H1 (cell line): ENCODE measurements around the gene ZC3H18. TPM values are rescaled to one million over a fixed set of nuclear protein-coding genes. Genes with fewer than 3 reads are reported as not detected.

Experiments used
- CTCF ChIA-PET: fragments of 300-600 bp; sonication (Branson Sonifier 250); formaldehyde crosslinking; loops from one replicate; lab custom pipeline; 2021; ENCODE audit not compliant: partially characterized antibody; lab: Charles Lee
- POLR2A ChIA-PET: fragments of 300-600 bp; sonication (Branson Sonifier 250); formaldehyde crosslinking; loops from one replicate; lab custom pipeline; 2021; ENCODE audit warnings: inconsistent platforms; ENCODE audit not compliant: partially characterized antibody; lab: Charles Lee
- DNase-seq, 2 experiments: peaks; one replicate each; pipeline versions ENCODE4 v3.0.0 to v3.0.0-alpha.2; 2010 to 2022; ENCODE audit warnings: low spot score in 2 of 2, low read depth in 1 of 2, mixed read lengths in 1 of 2
- FAIRE-seq: peaks from 2 replicates; lab custom pipeline; 2011; peaks lifted over from hg19 to GRCh38; lab: Jason Lieb, UNC
- H2AFZ ChIP-seq: 2 replicates; pipeline ENCODE4 v1.8.1; 2012; ENCODE audit warnings: low read length, inconsistent platforms
- H2AK5ac ChIP-seq: 2 replicates; pipeline ENCODE4 v1.6.1; 2013; ENCODE audit warnings: low read depth, low read length
- H2BK120ac ChIP-seq: replicated peaks from 2 replicates; pipeline ENCODE3; 2013; ENCODE audit warnings: low read depth, low read length, inconsistent platforms
- H2BK12ac ChIP-seq: 2 replicates; pipeline ENCODE4 v1.6.1; 2013; ENCODE audit warnings: low read depth, low read length
- H2BK15ac ChIP-seq: 2 replicates; pipeline ENCODE4 v1.6.1; 2013; ENCODE audit warnings: low read length
- H2BK20ac ChIP-seq: 2 replicates; pipeline ENCODE4 v1.6.1; 2013; ENCODE audit warnings: low read length
- H2BK5ac ChIP-seq: 2 replicates; pipeline ENCODE4 v1.6.1; 2013; ENCODE audit warnings: low read depth, low read length
- H3K14ac ChIP-seq: 2 replicates; pipeline ENCODE4 v1.6.1; 2013; ENCODE audit warnings: inconsistent platforms; ENCODE audit not compliant: insufficient read length
- H3K18ac ChIP-seq: 2 replicates; pipeline ENCODE4 v1.6.1; 2013; ENCODE audit warnings: low read length; ENCODE audit errors: extremely low read depth
- H3K23ac ChIP-seq: 2 replicates; pipeline ENCODE4 v1.6.1; 2013; ENCODE audit warnings: inconsistent platforms; ENCODE audit not compliant: insufficient read length
- H3K23me2 ChIP-seq: 2 replicates; pipeline ENCODE4 v1.6.1; 2013; ENCODE audit warnings: low read depth, low read length
- H3K27ac ChIP-seq: 2 replicates; pipeline ENCODE4 v1.6.1; 2011; ENCODE audit warnings: low read depth, low read length, inconsistent platforms
- H3K27me3 ChIP-seq, 4 experiments: replicated peaks in 1 of 4; 1 replicate in 1 of 4; 2 replicates in 3 of 4; pipeline versions ENCODE4 v1.6.1 to v1.8.1; 2011 to 2013; ENCODE audit warnings: low read length in 3 of 4, mild to moderate bottlenecking in 3 of 4, inconsistent platforms in 2 of 4, mixed read lengths in 2 of 4, moderate library complexity in 1 of 4; ENCODE audit not compliant: control insufficient read depth in 3 of 4, insufficient read depth in 3 of 4; ENCODE audit errors: extremely low read depth in 1 of 4
- H3K36me3 ChIP-seq, 4 experiments: 2 replicates each; pipeline versions ENCODE4 v1.6.1 to v1.8.1; 2011 to 2013; ENCODE audit warnings: mild to moderate bottlenecking in 4 of 4, low read length in 3 of 4, moderate library complexity in 2 of 4, control low read depth in 1 of 4, inconsistent platforms in 1 of 4; ENCODE audit not compliant: insufficient read depth in 4 of 4, control insufficient read depth in 2 of 4
- H3K4ac ChIP-seq: replicated peaks from 2 replicates; pipeline ENCODE3; 2013; ENCODE audit warnings: low read length, low read depth, mixed read lengths, inconsistent platforms; ENCODE audit not compliant: insufficient read length
- H3K4me1 ChIP-seq, 4 experiments: replicated peaks in 1 of 4; 1 replicate in 1 of 4; 2 replicates in 3 of 4; pipeline versions ENCODE4 v1.6.1 to v1.8.1; 2011 to 2013; ENCODE audit warnings: low read length in 3 of 4, inconsistent platforms in 2 of 4, mixed read lengths in 1 of 4; ENCODE audit not compliant: insufficient read depth in 4 of 4, control insufficient read depth in 3 of 4
- H3K4me2 ChIP-seq, 2 experiments: 2 replicates each; pipeline versions ENCODE4 v1.6.1 to v1.8.1; 2011 to 2013; ENCODE audit warnings: low read depth in 2 of 2, low read length in 2 of 2, control low read depth in 1 of 2, inconsistent platforms in 1 of 2, mild to moderate bottlenecking in 1 of 2; ENCODE audit not compliant: insufficient read depth in 1 of 2
- H3K4me3 ChIP-seq, 4 experiments: fragments of 200-600, 300-600 bp in 1 of 4; sonication (generic), shearing (Covaris generic), sonication (Bioruptor Twin) in 1 of 4; 2 replicates each; pipeline versions ENCODE4 v1.5.1 to v1.8.1; 2011 to 2016; ENCODE audit warnings: low read length in 4 of 4, low read depth in 3 of 4, control low read depth in 2 of 4, inconsistent platforms in 2 of 4, mild to moderate bottlenecking in 2 of 4, mixed read lengths in 1 of 4, moderate library complexity in 1 of 4; ENCODE audit not compliant: insufficient read depth in 2 of 4; ENCODE audit errors: extremely low read depth in 1 of 4
- H3K56ac ChIP-seq: replicated peaks from 2 replicates; pipeline ENCODE3; 2013; ENCODE audit warnings: low read depth, mild to moderate bottlenecking, mixed read lengths, low read length, inconsistent platforms; ENCODE audit not compliant: insufficient read length
- H3K79me1 ChIP-seq: 2 replicates; pipeline ENCODE4 v1.6.1; 2013; ENCODE audit warnings: low read depth, low read length, control low read depth
- H3K79me2 ChIP-seq, 2 experiments: 2 replicates each; pipeline versions ENCODE4 v1.6.1 to v1.8.1; 2012 to 2013; ENCODE audit warnings: low read length in 2 of 2, mild to moderate bottlenecking in 2 of 2, inconsistent platforms in 1 of 2; ENCODE audit not compliant: insufficient read depth in 2 of 2, control insufficient read depth in 1 of 2
- H3K9ac ChIP-seq, 4 experiments: replicated peaks in 1 of 4; 1 replicate in 1 of 4; 2 replicates in 3 of 4; pipeline versions ENCODE4 v1.6.1 to v1.8.1; 2011 to 2013; ENCODE audit warnings: low read depth in 3 of 4, low read length in 3 of 4, control low read depth in 2 of 4, mild to moderate bottlenecking in 2 of 4, moderate library complexity in 2 of 4, inconsistent platforms in 1 of 4; ENCODE audit errors: extremely low read depth in 1 of 4
- H3K9me3 ChIP-seq, 2 experiments: 2 replicates each; pipeline versions ENCODE4 v1.6.1 to v1.8.1; 2012 to 2013; ENCODE audit warnings: mild to moderate bottlenecking in 2 of 2, moderate library complexity in 2 of 2, control low read depth in 1 of 2, inconsistent platforms in 1 of 2, low read depth in 1 of 2, low read length in 1 of 2, mixed read lengths in 1 of 2; ENCODE audit not compliant: insufficient read depth in 2 of 2
- H4K20me1 ChIP-seq, 2 experiments: replicated peaks in 1 of 2; 2 replicates each; pipeline versions ENCODE3 to v1.8.1; 2011 to 2013; ENCODE audit warnings: inconsistent platforms in 2 of 2, low read length in 2 of 2, mild to moderate bottlenecking in 1 of 2; ENCODE audit not compliant: insufficient read depth in 2 of 2, control insufficient read depth in 1 of 2
- H4K5ac ChIP-seq: 2 replicates; pipeline ENCODE4 v1.6.1; 2013; ENCODE audit warnings: low read length, low read depth, mixed read lengths, inconsistent platforms; ENCODE audit not compliant: insufficient read length
- H4K8ac ChIP-seq: 2 replicates; pipeline ENCODE4 v1.8.0; 2013; ENCODE audit warnings: mild to moderate bottlenecking, moderate library complexity, low read length, inconsistent platforms; ENCODE audit not compliant: insufficient read depth; ENCODE audit errors: extremely low read depth
- H4K91ac ChIP-seq: replicated peaks from 2 replicates; pipeline ENCODE3; 2013; ENCODE audit warnings: low read length, mixed read lengths, inconsistent platforms; ENCODE audit not compliant: insufficient read length
- BACH1 ChIP-seq: IDR thresholded peaks from 2 replicates; pipeline ENCODE4 v1.6.1; 2012; ENCODE audit warnings: low read length, improper control_type of control experiment
- EGR1 ChIP-seq: IDR thresholded peaks from 2 replicates; pipeline ENCODE4 v1.6.1; 2011; ENCODE audit warnings: low read depth, low read length, borderline replicate concordance
- EP300 ChIP-seq, 2 experiments: IDR thresholded peaks; 1 replicate in 1 of 2; 2 replicates in 1 of 2; pipeline ENCODE4 v1.6.1; 2011 to 2012; ENCODE audit warnings: low read depth in 2 of 2, low read length in 2 of 2, mild to moderate bottlenecking in 2 of 2, borderline replicate concordance in 1 of 2, inconsistent platforms in 1 of 2, moderate library complexity in 1 of 2
- EZH2 ChIP-seq: fragments of 200-600 bp; sonication (generic); IDR thresholded peaks from 2 replicates; pipeline ENCODE4 v1.7.1; 2012; ENCODE audit warnings: low read depth, mild to moderate bottlenecking, moderate library complexity, low read length, inconsistent platforms; ENCODE audit not compliant: severe bottlenecking
- HDAC2 ChIP-seq, 2 experiments: fragments of 300-600 bp in 1 of 2; sonication (generic) in 1 of 2; IDR thresholded peaks; 2 replicates each; pipeline ENCODE4 v1.6.1; 2011 to 2012; ENCODE audit warnings: low read depth in 2 of 2, low read length in 2 of 2, mild to moderate bottlenecking in 2 of 2, moderate library complexity in 2 of 2, borderline replicate concordance in 1 of 2, inconsistent platforms in 1 of 2
- KDM4A ChIP-seq: IDR thresholded peaks from one replicate; pipeline ENCODE4 v1.7.1; 2012; ENCODE audit warnings: low read depth, mild to moderate bottlenecking, moderate library complexity, low read length, inconsistent platforms; ENCODE audit not compliant: severe bottlenecking
- NRF1 ChIP-seq: IDR thresholded peaks from 2 replicates; pipeline ENCODE4 v1.6.1; 2011; ENCODE audit warnings: mild to moderate bottlenecking, low read depth, low read length, improper control_type of control experiment
- PHF8 ChIP-seq: fragments of 200-600 bp; sonication (generic); conservative IDR thresholded peaks from 2 replicates; pipeline ENCODE4 v1.7.1; 2012; ENCODE audit warnings: low read depth, mild to moderate bottlenecking, inconsistent platforms, low read length, moderate library complexity
- RFX5 ChIP-seq: IDR thresholded peaks from 2 replicates; pipeline ENCODE4 v1.6.1; 2011; ENCODE audit warnings: low read depth, low read length, improper control_type of control experiment, borderline replicate concordance
- SIRT6 ChIP-seq: IDR thresholded peaks from one replicate; pipeline ENCODE4 v1.7.1; 2012; ENCODE audit warnings: low read length, inconsistent platforms
- SP1 ChIP-seq: IDR thresholded peaks from 2 replicates; pipeline ENCODE4 v1.6.1; 2011; ENCODE audit warnings: low read depth, low read length
- WGBS, 2 experiments: shearing (Covaris generic) in 1 of 2; methylation state at CpG; one replicate each; pipeline versions ENCODE4 v1.1.6 to v1.1.7; 2013 to 2015; ENCODE audit warnings: low lambda C conversion rate in 2 of 2, mixed read lengths in 2 of 2, inconsistent platforms in 1 of 2, low coverage in 1 of 2, missing lambda C conversion rate in 1 of 2; ENCODE audit not compliant: insufficient replicate concordance in 2 of 2, insufficient coverage in 1 of 2, insufficient read length in 1 of 2; ENCODE audit errors: extremely low coverage in 1 of 2, missing lambda C conversion rate in 1 of 2; 5-methylcytosine and 5-hydroxymethylcytosine counted together
- polyA plus RNA-seq, 7 experiments: library from polyadenylated mRNA; depleted of rRNA in 3 of 7; stranded (reverse) in 5 of 7; unstranded in 2 of 7; fragments of >200 nt in 5 of 7; fragments of 200-250 nt in 2 of 7; gene quantifications; 1 replicate in 5 of 7; 2 replicates in 1 of 7; 4 replicates in 1 of 7; pipeline versions ENCODE4 v1.2.1 to v1.2.3, GENCODE V29; 2011 to 2013; ENCODE audit warnings: missing spikeins in 2 of 7, mixed read lengths in 2 of 7
- total RNA-seq: library from RNA; stranded (reverse); fragmentation: NEBNext Ultra II Directional; extraction: Animal tissue kit (Norgen Biotek cat#: 25700); gene quantifications from 2 replicates; pipeline ENCODE4 v1.2.1, GENCODE V29; 2021

The ZC3H18 gene
- total and polyA plus RNA-seq, 2 of the 8 experiments (the other 6 are each of a cell fraction or from before 2014, with no cell fraction given), result 12.1 to 73.2 TPM

- FAIRE-seq (no peak), DNase-seq (no peak)
- WGBS, 2 experiments, result 87% methylated on average over 25 of the region's 47 CpGs; no CpG with 5 or more reads in 1 of the 2 experiments
- H2BK15ac ChIP-seq, result no peak overlapping the region
- no peak overlapping the region for H3K4ac ChIP-seq
- H3K36me3 ChIP-seq, result no peaks in the 10 kb centered on the region
- H3K23ac ChIP-seq, result no peak overlapping the region
- H4K5ac ChIP-seq, result no peak overlapping the region
- peak overlapping the region; percentile 51; the same call in 1 of the 2 replicates for H4K8ac ChIP-seq
- H3K56ac ChIP-seq, result no peak overlapping the region
- H3K14ac ChIP-seq, result no peak overlapping the region
- H3K79me2 ChIP-seq, result no peaks in the 10 kb centered on the region
- H2BK120ac ChIP-seq, result no peak overlapping the region
- no peak overlapping the region for H2BK12ac ChIP-seq
- H2AFZ ChIP-seq, result no peak overlapping the region
- H3K9ac ChIP-seq, result no peak overlapping the region
- H3K27ac ChIP-seq, result no peak overlapping the region
- no peak overlapping the region for H2BK5ac ChIP-seq
- ChIA-PET CTCF (interaction anchor here (2.0 to 4.6 kb wide), 2 partner anchors 35 to 79 kb away, joined by 9 to 21 read pairs; no protein-coding TSS in a partner anchor), POLR2A (interaction anchor here (1.1 kb wide), 1 partner anchor 26 kb away, joined by 3 read pairs; no protein-coding TSS in a partner anchor)
- peaks cover 25% of the 10 kb centered on the region; the same call in 1 of the 2 replicates for H3K23me2 ChIP-seq
- no peaks in the 10 kb centered on the region for H3K9me3 ChIP-seq
- no peak overlapping the region for H3K4me2 ChIP-seq
- H4K20me1 ChIP-seq, result peaks cover 1 to 12% of the 10 kb centered on the region in 2 experiments
- no peaks in the 10 kb centered on the region for H3K27me3 ChIP-seq
- H3K18ac ChIP-seq, result no peak overlapping the region
- no peak overlapping the region for H2BK20ac ChIP-seq
- no peaks in the 10 kb centered on the region for H3K79me1 ChIP-seq
- no peak overlapping the region for H4K91ac ChIP-seq
- H2AK5ac ChIP-seq, result no peak overlapping the region
- peaks cover 0 to 15% (median 7%) of the 10 kb centered on the region in 4 experiments; a peak in 5 of 7 replicates for H3K4me1 ChIP-seq
- H3K4me3 ChIP-seq, result no peak overlapping the region
- TF ChIP-seq SIRT6 (no peak), PHF8 (no peak), EZH2 (no peak), BACH1 (no peak), EP300 (IDR thresholded peaks at IDR 0.05; ENCODE audit: borderline replicate concordance in 1 of 2, low read depth in 2 of 2, low read length in 2 of 2) (no peak), KDM4A (no peak), RFX5 (no peak), NRF1 (no peak), SP1 (no peak), EGR1 (no peak), HDAC2 (IDR thresholded peaks at IDR 0.05; ENCODE audit: borderline replicate concordance in 1 of 2, low read depth in 2 of 2, low read length in 2 of 2) (no peak)
Observed at GRCh38 chr16:88523309-88524161, 46.7 kb upstream of the ZC3H18 start.
